Stimulated activated CD4-positive, alpha-beta T cell treated with anti-CD3 and anti-CD28 coated beads, Interleukin-15, amount 100 ng/mL, for 1 hour (primary cell): Measurements from ENCODE around the gene CASP6.

Experiments
- DNase-seq, 2 donors: peaks; one replicate each; pipeline ENCODE4 v3.0.0-alpha.2; 2020; ENCODE audit warnings: low read depth in 1 of 2, low spot score in 1 of 2

The CASP6 gene

DNA sequence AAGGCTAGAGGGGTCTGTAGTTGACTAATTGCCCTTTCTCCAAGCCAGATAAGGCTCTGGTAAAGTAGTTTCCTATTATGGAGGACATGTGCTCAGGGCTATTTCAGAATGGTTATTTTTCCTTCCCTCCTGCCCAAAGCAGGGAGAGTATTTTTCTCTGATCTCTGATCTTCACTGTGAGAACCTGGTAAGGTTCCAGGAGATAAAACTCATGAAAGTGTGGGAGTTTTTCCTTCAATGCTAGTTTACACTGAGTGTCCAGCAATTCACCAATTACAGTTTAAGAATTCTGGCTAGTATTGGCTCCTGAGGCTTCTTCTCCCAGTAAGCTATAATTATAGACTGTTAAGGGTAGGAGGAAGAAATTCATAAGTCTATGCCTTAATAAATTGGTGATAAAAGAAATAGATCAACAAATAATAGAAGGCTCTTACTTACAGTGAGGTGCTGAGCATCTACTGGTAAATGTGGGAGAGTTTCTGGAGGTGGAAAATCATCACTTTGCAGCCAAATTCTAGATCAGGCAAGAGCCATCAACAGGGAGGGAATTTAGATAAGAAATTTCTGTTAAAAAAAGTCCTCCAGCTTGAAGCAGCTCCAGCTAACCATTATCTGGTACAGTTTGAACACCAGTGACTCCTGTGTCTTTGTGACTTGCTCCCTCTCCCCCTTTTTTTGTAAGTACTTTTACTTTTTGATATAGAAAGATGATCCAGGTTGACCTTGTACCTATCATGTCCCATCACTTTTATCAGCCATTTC lies 30.9 kb downstream of the CASP6 start:
- DNase-seq, result no peak

DNA sequence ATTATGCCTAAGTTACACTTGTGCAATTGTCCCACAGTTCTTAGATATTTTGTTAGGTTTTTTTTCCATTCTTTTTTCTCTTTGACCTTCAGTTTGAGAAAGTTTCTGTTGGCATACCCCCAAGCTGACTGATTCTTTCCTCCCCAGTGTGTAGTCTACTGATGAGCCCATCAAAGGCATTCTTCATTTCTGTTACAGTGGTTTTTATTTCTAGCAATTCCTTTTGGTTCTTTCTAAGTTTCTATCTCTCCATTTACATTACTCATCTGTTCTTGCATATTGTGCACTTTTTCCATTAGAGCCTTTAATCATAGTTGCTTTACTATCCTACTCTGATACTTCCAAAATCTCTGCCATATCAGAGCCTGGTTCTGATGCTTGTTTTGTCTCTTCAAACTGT lies 31.9 kb downstream of the CASP6 start:
- no peak for DNase-seq

DNA sequence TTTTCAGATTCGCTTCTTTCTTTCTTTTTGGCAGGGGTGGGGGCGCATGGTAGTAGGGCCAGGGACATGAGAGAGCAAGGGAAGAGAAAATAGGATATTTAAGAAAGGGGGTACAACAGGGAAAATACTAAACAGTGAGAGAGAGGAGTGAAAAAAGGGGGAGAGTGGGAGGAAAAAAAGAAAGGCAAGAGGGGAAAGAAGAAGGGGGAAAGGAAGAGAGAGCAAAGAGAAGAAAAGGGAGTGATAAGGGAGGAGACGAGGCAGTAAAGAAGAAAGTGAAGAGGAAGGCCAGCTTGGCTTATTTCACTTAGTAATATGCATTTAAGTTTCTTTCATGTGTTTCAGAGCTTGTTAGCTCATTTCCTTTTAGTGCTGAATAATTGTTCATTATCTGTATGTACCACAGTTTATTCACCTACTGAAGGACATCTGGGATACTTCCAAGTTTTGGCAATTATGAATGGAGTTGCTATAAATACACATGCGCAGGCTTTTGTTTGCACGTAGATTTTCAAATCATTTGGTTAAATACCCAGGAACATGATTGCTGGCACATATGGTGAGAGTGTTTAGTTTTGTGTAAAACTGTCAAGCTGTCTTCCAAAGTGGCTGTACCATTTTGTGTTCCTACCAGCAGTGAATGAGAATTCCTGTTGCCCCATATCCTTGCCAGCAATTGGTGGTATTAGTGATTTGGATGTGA lies 37.3 kb downstream of the CASP6 start:
- no peak for DNase-seq

GRCh38 chr4:109662771-109663170 lies 40.5 kb downstream of the CASP6 start:
- no peak for DNase-seq

- no peak for DNase-seq
Observed at GRCh38 chr4:109662116-109662515, 41.1 kb downstream of the CASP6 start.

DNA sequence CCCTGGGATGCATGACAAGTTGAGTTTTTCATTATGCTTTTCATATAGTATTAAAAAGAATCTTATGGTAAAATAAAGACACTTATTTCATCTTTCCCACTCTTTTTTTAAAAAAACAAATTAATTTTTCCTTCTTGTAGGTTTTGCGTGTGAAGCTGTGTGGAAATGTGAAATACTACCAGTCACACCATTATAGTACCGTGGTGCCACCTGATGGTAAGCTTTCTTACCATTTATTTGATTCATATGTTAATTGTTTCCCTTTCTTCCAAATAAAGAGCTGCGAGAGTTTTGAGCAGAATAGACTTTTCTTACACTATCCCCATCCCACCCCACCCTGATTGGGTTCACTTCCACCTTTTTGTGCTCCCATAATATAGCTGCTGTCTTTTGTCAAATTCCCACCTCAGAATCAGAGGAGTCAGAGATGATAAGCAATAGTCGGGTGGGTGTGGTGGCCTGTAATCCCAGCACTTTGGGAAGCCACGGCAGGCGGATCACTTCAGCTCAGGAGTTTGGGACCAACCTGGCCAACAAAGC lies 44.3 kb downstream of the CASP6 start:
- DNase-seq, result no peak

DNA sequence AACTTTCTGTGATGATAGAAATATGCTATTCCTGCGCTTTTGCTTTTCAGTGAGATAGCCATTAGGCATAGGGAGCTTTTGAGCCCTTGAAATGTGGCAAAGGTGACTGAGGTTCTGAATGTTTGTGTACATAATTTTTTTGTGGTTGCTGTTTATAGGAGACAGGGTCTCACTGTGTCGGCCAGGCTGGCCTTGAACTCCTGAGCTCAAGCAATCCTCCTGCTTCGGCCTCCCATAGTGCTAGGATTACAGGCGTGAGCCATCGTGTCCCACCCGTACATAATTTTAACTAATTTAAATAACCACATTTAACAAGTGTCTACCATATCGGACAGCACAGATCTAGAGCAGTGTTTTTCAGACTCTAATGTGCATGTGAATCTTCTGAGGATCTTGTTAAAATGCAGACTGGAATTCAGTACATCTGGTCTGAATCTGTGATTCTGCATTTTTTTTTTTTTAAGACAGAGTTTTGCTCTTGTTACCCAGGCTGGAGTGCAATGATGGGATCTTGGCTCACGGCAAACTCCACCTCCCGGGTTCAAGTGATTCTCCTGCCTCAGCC lies 45.3 kb downstream of the CASP6 start:
- DNase-seq, result no peak

- DNase-seq, result no peak
Observed at GRCh38 chr4:109655396-109655795, 47.8 kb downstream of the CASP6 start.

GRCh38 chr4:109649872-109650271 lies 53.4 kb downstream of the CASP6 start:
- no peak for DNase-seq

- DNase-seq, result no peak
Observed at GRCh38 chr4:109648997-109649575, 54.2 kb downstream of the CASP6 start.

DNA sequence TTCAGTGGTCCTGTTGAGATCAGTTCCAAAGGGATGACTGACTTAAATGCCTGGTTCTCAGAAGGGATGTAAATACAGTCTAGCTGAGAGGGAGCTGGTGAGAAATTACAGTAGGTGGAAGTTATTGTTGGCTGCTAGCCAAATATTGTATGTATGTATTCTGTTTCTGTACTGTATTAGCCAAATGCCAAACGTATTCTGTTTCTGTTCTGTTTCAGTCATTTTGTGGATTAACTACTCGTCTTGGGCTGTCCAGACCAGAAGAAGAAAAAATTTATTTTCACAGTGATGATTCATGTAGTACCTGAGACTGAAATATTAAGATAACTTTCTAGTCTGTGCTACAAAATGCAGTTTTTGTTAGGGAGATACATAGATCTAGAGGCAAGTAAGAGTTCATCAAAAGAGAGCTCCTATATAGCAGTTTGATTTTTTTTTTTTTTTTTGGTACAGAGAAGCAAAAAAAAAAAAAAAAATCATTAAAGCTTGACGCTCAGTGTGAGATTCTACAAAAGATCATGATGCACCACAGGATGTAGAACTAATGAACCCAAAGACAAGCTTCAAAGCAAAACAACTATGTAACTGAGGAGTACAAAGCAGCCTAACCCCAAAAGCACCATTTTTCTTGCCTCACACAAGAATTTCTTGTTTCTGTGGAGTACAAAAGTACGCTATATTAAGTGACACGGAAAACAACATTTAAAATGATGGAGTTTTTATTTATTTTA lies 54.8 kb downstream of the CASP6 start:
- DNase-seq, result no peak

GRCh38 chr4:109645874-109646710 lies 57.2 kb downstream of the CASP6 start:
- DNase-seq, result no peak

DNA sequence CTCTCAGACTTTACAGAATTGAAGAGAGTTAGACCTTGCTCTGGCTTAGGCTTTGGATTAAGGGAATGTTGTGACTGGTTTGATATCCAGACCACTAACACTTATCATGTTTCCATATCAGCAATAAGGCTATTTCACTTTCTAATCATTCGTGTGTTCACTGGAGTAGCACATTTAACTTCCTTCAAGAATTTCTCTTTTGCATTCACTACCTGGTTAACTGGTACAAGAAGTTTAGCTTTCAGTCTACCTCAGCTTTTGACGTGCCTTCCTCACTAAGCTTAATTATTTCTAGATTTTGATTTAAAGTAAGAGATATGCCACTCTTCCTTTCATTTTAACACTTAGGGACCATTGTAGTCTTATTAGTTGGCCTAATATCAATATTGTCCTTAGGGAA lies 62.6 kb downstream of the CASP6 start:
- no peak for DNase-seq
